AG09309 (cell line): Measurements from ENCODE around the gene ISL2.

Source experiments
- DNase-seq: peaks from one replicate; pipeline ENCODE4 v3.0.0-alpha.2; 2010; ENCODE audit warnings: low read depth
- H3K4me3 ChIP-seq: 2 replicates; pipeline ENCODE4 v1.5.1; 2011; ENCODE audit warnings: mild to moderate bottlenecking, low read depth, low read length, moderate library complexity; ENCODE audit not compliant: control insufficient read depth
- TF ChIP-seq, protein P1 (sequence below): IDR thresholded peaks from 2 replicates; pipeline ENCODE4 v1.5.1; 2011; ENCODE audit warnings: mild to moderate bottlenecking, low read depth, low read length, inconsistent platforms; ENCODE audit not compliant: insufficient read depth, control insufficient read depth; ENCODE audit errors: missing control alignments

ISL2 gene

DNA sequence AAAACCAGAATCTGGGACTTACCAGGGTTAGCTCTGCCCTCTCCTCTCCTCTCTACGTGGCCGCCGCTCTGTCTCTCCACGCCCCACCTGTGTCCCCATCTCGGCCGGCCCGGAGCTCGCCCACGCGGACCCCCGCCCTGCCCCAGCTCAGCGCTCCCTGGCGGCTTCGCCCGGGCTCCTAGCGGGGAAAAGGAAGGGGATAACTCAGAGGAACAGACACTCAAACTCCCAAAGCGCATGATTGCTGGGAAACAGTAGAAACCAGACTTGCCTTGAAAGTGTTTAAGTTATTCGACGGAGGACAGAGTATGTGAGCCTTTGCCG is 5.4 kb downstream of the ISL2 start:
- TF ChIP-seq, protein P1, sequence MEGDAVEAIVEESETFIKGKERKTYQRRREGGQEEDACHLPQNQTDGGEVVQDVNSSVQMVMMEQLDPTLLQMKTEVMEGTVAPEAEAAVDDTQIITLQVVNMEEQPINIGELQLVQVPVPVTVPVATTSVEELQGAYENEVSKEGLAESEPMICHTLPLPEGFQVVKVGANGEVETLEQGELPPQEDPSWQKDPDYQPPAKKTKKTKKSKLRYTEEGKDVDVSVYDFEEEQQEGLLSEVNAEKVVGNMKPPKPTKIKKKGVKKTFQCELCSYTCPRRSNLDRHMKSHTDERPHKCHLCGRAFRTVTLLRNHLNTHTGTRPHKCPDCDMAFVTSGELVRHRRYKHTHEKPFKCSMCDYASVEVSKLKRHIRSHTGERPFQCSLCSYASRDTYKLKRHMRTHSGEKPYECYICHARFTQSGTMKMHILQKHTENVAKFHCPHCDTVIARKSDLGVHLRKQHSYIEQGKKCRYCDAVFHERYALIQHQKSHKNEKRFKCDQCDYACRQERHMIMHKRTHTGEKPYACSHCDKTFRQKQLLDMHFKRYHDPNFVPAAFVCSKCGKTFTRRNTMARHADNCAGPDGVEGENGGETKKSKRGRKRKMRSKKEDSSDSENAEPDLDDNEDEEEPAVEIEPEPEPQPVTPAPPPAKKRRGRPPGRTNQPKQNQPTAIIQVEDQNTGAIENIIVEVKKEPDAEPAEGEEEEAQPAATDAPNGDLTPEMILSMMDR = no peak
- no peak for DNase-seq
- H3K4me3 ChIP-seq = no peak overlapping the region

DNA sequence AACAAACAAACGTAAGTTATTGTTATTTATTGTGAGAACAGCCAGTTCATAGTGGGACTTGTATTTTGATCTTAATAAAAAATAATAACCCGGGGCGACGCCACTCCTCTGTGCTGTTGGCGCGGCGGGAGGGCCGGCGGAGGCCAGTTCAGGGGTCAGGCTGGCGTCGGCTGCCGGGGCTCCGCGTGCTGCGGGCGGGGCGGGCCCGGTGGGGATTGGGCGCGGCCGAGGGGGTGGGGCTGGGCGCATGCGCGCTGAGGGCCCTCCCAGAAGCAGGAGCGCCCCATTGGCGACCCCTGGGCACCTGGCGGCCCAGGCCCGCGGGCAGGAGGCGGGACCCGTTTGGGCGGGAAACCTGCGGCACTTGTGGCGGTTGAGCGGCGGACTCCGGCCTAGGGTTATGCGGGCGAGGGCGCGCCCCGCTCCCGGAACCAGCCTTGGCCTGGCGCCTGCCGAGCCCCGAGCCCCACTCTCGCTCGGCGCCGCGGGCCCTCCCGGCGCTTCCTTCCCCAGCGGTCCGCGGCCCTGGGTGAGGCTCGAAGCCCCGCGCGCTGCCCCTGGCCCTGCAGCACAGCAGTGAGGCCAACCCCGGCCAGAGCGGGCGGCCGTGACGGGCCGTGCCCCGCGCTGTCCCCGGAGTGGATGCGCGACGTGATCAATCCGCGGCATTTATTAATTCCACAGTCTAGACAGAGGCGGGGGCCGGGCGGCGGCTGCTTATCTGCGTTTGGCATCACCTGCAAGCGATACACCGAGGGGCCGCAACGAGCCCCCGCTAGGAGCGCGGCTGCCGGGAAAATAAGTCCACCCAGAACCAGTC is 6.0 kb downstream of the ISL2 start:
- DNase-seq = no peak
- no peak overlapping the region for H3K4me3 ChIP-seq
- TF ChIP-seq, protein P1 = no peak

DNA sequence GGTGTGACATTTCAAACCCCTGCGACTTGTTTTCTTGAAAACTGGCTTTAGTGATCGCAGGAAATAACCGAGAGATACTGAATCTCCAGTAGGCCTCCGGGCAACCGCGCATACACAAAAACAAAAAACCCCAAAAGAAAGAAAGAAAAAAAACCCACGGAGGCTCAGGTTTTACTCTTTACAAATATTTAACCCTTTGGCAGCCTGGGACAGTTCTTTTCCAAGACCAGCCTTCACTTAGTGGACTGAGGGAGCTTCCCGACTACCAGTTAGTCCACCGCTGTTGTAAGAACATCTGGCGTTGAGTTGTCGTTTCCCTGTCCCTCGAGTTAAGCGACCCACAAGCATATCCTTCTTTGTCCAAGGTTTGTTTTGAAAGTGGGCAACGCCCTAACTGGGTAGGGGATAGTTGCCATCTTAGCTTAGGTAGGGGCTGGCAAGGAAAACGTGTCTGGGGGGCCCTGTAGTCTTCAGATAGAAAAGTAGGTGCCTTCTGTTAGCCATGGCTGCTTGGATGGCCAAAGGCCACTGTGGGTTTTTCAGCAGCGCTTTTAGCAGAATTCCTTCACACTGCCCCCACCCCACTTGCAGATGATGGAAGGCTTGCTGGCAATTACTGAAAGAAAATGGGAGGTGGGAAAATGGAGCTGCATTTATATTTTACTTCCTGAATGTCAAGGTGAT is 6.9 kb downstream of the ISL2 start:
- TF ChIP-seq, protein P1 = no peak
- H3K4me3 ChIP-seq = no peak overlapping the region

DNA sequence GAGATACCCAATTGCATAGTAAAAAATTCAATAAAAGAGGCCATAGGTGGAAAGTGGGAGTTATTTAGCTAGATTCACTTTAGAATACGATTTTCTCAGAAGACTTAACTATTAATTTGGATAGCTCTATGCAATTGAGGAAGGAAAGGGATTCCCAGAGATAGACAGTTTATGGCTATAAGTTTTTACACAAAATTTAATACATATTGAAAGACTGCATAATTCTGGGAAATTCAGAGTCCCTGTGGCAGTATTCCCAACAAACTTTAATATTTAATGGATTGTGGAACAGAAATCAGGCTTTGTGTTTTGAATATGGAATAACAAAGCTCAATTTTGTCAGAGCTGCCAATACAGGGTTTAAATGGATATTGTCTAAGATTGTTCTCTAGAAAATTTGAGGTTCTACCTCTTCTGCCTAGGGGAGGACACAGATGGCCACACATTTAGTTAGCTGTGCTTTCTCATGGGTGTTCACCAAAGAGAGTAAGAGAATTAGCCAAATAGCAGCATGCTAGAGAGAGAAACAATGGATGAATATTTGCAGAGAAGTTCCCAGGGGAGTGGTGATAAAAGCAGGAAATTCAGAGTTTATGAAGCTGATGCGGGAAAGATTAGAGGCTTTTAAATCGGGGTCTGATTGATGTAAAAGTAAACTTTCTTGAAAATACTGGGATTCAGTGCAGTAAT is 8.5 kb downstream of the ISL2 start:
- DNase-seq = no peak
- TF ChIP-seq, protein P1 = no peak
- H3K4me3 ChIP-seq = no peak overlapping the region

More for the DNA sequence above, 6.9 kb downstream of the ISL2 start:
- DNase-seq = no peak

DNA sequence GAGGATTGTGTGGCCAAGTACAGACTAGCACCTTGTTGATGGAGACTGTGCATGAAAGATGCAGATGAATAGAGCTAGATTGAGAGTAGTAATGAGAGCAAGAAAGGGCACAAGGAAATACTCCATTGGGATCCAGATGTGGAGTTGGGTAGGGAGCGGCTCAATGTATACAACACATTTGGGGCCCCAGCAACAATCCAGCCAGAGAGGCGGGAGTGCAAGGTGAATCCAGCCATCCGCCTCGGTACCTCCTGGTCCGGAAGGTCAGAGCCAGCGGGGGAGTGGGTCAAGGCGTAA is 9.0 kb downstream of the ISL2 start:
- no peak for DNase-seq
- H3K4me3 ChIP-seq = no peak overlapping the region
- TF ChIP-seq, protein P1 = no peak

DNA sequence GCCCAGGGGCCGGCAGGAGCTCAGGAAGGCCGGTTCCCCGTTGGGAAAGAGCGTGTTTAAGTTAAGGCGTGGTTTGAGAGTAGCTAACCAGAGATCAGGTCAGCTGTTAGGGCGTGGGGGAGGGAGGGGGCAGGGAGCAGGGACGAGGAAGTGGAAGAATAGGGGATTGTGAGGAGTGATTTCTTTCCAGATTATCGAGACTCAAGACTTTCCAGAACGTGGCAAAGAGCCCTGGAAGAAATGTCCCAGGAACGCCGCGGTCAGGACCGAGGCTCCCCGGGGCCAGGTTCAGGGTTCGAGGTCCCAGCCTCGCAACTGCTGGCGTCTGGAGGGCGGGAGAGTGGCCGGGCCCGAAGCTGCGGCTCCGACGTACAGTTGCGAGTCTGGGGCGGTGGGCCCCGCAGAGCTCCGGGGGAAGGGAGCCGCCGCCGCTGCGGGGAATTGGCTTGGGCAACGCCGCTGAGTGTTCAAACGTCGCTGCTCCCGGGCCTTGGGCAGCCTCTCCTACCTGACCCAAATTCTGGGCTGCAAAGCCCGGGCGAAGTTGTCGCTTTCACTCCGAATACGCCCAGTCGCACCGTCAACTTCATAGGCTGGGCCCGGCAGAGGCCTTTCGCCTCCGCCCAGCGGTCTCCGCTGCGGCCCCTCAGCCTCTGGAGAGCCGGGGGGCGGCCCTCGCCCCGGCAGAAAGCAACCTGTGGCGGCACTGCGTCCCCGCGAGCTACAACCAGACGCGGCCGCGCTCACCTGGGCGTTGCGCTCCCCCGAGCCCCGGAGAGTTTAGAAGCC is 9.5 kb downstream of the ISL2 start:
- TF ChIP-seq, protein P1 = no peak

More for the DNA sequence above, 9.5 kb downstream of the ISL2 start:
- peak overlapping the region; percentile 9 for H3K4me3 ChIP-seq
- no peak for DNase-seq
